ENCODE results near the gene SCML1.

DNA sequence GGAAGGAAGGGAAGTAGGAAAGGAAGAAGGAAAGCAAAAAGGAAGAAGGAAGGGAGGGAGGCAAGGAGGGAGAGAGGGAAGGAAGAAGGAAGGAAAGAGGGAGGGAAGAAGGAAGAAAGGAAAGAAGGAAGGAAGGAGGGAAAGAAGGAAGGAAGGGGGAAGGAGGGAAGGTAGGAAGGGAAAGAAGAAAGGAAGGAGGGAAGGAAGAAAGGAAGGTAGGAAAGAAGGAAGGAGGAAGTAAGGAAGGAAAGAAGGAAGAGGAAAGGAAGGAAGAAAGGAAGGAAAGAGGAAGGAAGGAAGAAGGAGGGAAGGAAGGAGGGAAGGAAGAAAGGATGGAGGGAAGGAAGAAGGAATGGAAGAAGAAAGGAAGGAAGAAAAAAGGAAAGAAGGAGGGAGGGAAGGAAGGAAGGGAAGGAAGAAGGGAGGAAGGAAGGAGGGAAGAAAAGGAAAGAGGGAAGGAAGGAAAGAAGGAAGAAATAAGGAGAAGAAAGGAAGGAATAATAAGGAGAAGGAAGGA is 18.6 kb upstream of the SCML1 start:
- TF ChIP-seq, protein P1, sequence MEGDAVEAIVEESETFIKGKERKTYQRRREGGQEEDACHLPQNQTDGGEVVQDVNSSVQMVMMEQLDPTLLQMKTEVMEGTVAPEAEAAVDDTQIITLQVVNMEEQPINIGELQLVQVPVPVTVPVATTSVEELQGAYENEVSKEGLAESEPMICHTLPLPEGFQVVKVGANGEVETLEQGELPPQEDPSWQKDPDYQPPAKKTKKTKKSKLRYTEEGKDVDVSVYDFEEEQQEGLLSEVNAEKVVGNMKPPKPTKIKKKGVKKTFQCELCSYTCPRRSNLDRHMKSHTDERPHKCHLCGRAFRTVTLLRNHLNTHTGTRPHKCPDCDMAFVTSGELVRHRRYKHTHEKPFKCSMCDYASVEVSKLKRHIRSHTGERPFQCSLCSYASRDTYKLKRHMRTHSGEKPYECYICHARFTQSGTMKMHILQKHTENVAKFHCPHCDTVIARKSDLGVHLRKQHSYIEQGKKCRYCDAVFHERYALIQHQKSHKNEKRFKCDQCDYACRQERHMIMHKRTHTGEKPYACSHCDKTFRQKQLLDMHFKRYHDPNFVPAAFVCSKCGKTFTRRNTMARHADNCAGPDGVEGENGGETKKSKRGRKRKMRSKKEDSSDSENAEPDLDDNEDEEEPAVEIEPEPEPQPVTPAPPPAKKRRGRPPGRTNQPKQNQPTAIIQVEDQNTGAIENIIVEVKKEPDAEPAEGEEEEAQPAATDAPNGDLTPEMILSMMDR (conservative IDR thresholded peaks at IDR 0.05 in 1 of 2, IDR thresholded peaks at IDR 0.05 in 1 of 2; ENCODE audit: low read depth in 1 of 2, low read length in 2 of 2) = no peak
- TF ChIP-seq EZH2 (IDR thresholded peaks at IDR 0.05; ENCODE audit: low read length, missing control alignments) = no peak

All from fibroblast of lung (primary cell).